ENCODE measurements around the gene CDH4. TPM values are rescaled to one million over a fixed set of nuclear protein-coding genes. Genes with fewer than 3 reads are reported as not detected.

The CDH4 gene
- total RNA-seq, 2 experiments from 2014 or later: 0.10 to 0.15 TPM

- H3K27me3 Mint-ChIP-seq (ENCODE audit: low read depth): peaks cover 2% of the 10 kb centered on the region
- intact Hi-C loops (cut with micrococcal nuclease): no loop called here
- no peak overlapping the region for H3K4me3 Mint-ChIP-seq
- no peaks in the 10 kb centered on the region for H3K36me3 Mint-ChIP-seq (ENCODE audit: low read depth)
- H3K27ac Mint-ChIP-seq: no peak overlapping the region
- CTCF ChIA-PET: no interaction called here
- H3K9me3 Mint-ChIP-seq: peaks cover 5% of the 10 kb centered on the region
- no peak for DNase-seq
- no peaks in the 10 kb centered on the region for H3K4me1 Mint-ChIP-seq (ENCODE audit: low read depth)
Observed at GRCh38 chr20:61786230-61786629, 534.2 kb downstream of the CDH4 start.

- no peaks in the 10 kb centered on the region for H3K4me1 Mint-ChIP-seq (ENCODE audit: low read depth)
- CTCF ChIA-PET: no interaction called here
- no peaks in the 10 kb centered on the region for H3K9me3 Mint-ChIP-seq
- no peak for DNase-seq
- no peak overlapping the region for H3K27ac Mint-ChIP-seq
- H3K27me3 Mint-ChIP-seq (ENCODE audit: low read depth): peaks cover 2% of the 10 kb centered on the region
- intact Hi-C loops (cut with micrococcal nuclease): no loop called here
- no peak overlapping the region for H3K4me3 Mint-ChIP-seq
- H3K36me3 Mint-ChIP-seq (ENCODE audit: low read depth): no peaks in the 10 kb centered on the region
Observed at GRCh38 chr20:61788343-61788742, 536.3 kb downstream of the CDH4 start.

GRCh38 chr20:61789329-61789728 is 537.3 kb downstream of the CDH4 start:
- Mint-ChIP-seq H3K27ac (no peak overlapping the region), H3K4me3 (no peak overlapping the region), H3K27me3 (ENCODE audit: low read depth) (peaks cover 2% of the 10 kb centered on the region), H3K9me3 (no peaks in the 10 kb centered on the region), H3K4me1 (ENCODE audit: low read depth) (no peaks in the 10 kb centered on the region), H3K36me3 (ENCODE audit: low read depth) (no peaks in the 10 kb centered on the region)
- DNase-seq: no peak
- CTCF ChIA-PET: no interaction called here
- intact Hi-C loops (cut with micrococcal nuclease): no loop called here

DNA sequence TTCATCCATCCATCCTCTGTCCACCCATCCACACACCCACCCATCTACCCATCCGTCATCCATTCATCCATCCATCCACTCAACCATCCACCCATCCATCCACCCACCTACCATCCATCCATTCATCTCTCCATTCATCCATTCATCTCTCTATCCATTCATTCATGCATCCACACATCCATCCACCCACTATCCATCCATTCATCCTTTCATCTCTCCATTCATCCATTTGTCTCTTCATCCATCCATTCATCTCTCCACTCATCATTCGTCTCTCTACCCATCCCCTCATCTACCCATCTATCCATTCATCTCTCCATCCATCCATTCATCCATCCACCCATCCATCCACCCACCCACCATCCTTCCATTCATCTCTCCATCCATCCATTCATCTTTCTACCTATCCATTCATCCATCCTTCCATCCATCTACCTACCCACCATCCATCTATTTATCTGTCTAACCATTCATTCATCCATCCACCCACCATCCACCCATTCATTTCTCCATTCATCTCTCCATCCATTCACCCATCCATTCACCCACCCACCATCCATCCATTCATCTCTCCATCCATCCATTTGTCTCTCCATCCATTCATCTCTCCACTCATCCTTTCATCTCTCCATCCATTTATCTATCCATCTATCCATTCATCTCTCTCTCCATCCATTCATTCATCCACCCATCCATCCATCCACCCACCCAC is 538.2 kb downstream of the CDH4 start:
- H3K27ac Mint-ChIP-seq: no peak overlapping the region
- peaks cover 2% of the 10 kb centered on the region for H3K27me3 Mint-ChIP-seq (ENCODE audit: low read depth)
- no peaks in the 10 kb centered on the region for H3K4me1 Mint-ChIP-seq (ENCODE audit: low read depth)
- H3K4me3 Mint-ChIP-seq: no peak overlapping the region
- DNase-seq: no peak
- H3K36me3 Mint-ChIP-seq (ENCODE audit: low read depth): no peaks in the 10 kb centered on the region
- no peaks in the 10 kb centered on the region for H3K9me3 Mint-ChIP-seq
- CTCF ChIA-PET: no interaction called here
- intact Hi-C loops (cut with micrococcal nuclease): no loop called here

- CTCF ChIA-PET: interaction anchor here (0.7 kb wide), 1 partner anchor 97 kb away, joined by 5 read pairs; no protein-coding TSS in a partner anchor
- intact Hi-C loops (cut with micrococcal nuclease): no loop called here
- Mint-ChIP-seq H3K9me3 (no peaks in the 10 kb centered on the region), H3K27ac (no peak overlapping the region), H3K27me3 (ENCODE audit: low read depth) (peaks cover 2% of the 10 kb centered on the region), H3K4me1 (ENCODE audit: low read depth) (no peaks in the 10 kb centered on the region), H3K4me3 (no peak overlapping the region), H3K36me3 (ENCODE audit: low read depth) (no peaks in the 10 kb centered on the region)
- no peak for DNase-seq
Observed at GRCh38 chr20:61791995-61792394, 539.9 kb downstream of the CDH4 start.

DNA sequence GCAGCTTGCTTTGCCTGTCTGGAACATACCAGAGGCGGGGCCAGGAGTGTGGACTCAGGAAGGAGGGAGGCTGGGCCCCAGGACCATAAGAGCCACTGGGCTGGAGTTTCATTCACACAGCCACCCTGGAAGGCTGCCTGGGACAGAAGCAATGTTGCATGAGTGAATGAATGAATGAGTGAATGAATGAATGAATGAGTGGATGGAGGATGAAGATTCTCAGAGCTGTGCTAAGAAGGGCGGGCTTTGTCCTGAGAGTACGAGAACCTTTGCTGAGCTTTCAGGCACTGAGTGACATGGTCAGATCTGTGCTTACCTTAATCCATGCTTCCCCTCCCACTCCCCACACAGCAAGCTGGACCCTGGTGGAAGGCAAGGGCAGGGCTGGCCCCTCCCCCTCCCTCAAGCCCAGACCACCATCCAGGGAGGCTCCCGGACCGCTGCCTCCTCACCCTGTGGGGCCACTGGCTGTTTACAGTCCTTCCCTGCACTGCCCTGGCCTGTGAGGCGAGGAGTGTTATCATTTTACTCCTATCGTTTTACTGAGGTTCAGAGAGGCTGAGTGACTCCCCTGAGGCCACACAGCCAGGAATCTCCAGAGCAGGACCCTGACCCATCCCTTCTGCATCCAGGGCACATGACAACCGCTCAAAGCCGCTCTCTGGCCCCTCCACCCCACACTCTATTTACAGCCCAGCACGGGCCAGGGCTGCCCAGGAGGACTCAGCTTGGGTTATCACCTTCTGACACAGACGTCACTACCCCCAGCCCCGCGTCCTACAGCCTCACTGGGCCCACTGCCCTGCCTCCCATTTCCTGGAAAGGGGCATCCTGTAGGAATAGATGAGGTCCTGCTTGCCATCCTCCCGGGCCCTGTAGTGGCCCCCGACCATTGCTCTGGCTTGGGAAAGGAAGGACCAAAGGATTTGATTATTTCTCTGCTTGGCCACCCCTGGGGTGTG is 543.9 kb downstream of the CDH4 start:
- intact Hi-C loops (cut with micrococcal nuclease): no loop called here
- Mint-ChIP-seq H3K4me1 (ENCODE audit: low read depth) (no peaks in the 10 kb centered on the region), H3K36me3 (ENCODE audit: low read depth) (no peaks in the 10 kb centered on the region), H3K9me3 (no peaks in the 10 kb centered on the region), H3K27ac (no peak overlapping the region), H3K4me3 (no peak overlapping the region), H3K27me3 (ENCODE audit: low read depth) (peaks cover 2% of the 10 kb centered on the region)
- CTCF ChIA-PET: no interaction called here
- DNase-seq: no peak

DNA sequence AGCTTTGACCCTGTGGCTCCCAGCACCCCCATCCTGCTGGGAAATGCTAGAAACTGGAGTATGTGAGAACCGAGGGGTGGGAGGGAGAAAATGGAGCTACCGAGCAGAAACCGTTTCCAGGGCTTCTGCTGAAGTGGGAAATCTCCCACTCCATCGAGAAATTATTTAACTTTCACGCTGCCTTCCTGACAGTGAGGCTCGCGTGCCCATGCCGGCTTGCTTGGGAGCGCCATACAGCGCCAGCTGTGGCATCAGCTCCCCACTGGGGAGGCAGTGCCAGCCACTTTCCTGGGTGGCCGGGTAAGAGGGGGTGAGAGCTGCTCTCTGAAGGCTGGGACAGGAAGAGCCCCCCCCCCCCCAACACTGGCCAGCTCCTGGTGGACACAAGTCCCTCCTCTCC is 544.7 kb downstream of the CDH4 start:
- DNase-seq: no peak
- intact Hi-C loops (cut with micrococcal nuclease): no loop called here
- Mint-ChIP-seq H3K36me3 (ENCODE audit: low read depth) (no peaks in the 10 kb centered on the region), H3K9me3 (no peaks in the 10 kb centered on the region), H3K27me3 (ENCODE audit: low read depth) (peaks cover 2% of the 10 kb centered on the region), H3K27ac (no peak overlapping the region), H3K4me3 (no peak overlapping the region), H3K4me1 (ENCODE audit: low read depth) (no peaks in the 10 kb centered on the region)
- CTCF ChIA-PET: no interaction called here

- H3K4me3 Mint-ChIP-seq: no peak overlapping the region
- intact Hi-C loops (cut with micrococcal nuclease): no loop called here
- peaks cover 2% of the 10 kb centered on the region for H3K27me3 Mint-ChIP-seq (ENCODE audit: low read depth)
- no peaks in the 10 kb centered on the region for H3K9me3 Mint-ChIP-seq
- no peak overlapping the region for H3K27ac Mint-ChIP-seq
- no peak for DNase-seq
- CTCF ChIA-PET: no interaction called here
- no peaks in the 10 kb centered on the region for H3K36me3 Mint-ChIP-seq (ENCODE audit: low read depth)
- no peaks in the 10 kb centered on the region for H3K4me1 Mint-ChIP-seq (ENCODE audit: low read depth)
Observed at GRCh38 chr20:61797200-61797599, 545.1 kb downstream of the CDH4 start.

GRCh38 chr20:61797971-61798411 is 545.9 kb downstream of the CDH4 start:
- Mint-ChIP-seq H3K27me3 (ENCODE audit: low read depth) (peaks cover 2% of the 10 kb centered on the region), H3K27ac (no peak overlapping the region), H3K9me3 (no peaks in the 10 kb centered on the region)

DNA sequence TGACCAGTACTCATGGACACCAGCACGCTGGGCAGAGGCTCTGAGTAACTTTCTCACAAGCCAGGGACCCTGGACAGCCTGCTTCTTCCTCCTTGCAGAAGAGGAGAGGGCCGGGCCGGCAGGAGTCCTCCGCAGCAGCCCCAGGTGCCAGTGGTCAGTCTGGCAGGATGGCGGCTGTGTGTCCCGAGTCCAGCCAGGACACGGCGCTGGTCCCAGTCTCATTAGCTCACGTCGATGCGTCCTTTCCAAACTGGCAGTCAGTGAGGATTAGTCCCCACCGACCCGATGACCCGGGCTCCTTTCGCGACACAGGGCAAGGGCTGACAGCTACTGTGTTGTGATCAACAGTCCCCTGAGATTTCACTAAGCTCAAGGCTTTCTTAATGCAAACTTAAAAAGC is 546.6 kb downstream of the CDH4 start:
- Mint-ChIP-seq H3K4me3 (no peak overlapping the region), H3K9me3 (no peaks in the 10 kb centered on the region), H3K27me3 (ENCODE audit: low read depth) (peaks cover 4% of the 10 kb centered on the region), H3K36me3 (ENCODE audit: low read depth) (no peaks in the 10 kb centered on the region), H3K4me1 (ENCODE audit: low read depth) (peaks cover 4% of the 10 kb centered on the region), H3K27ac (no peak overlapping the region)
- CTCF ChIA-PET: no interaction called here
- no peak for DNase-seq
- intact Hi-C loops (cut with micrococcal nuclease): no loop called here

More at GRCh38 chr20:61797971-61798411, 545.9 kb downstream of the CDH4 start:
- no peak overlapping the region for H3K4me3 Mint-ChIP-seq
- intact Hi-C loops (cut with micrococcal nuclease): no loop called here
- CTCF ChIA-PET: no interaction called here
- H3K4me1 Mint-ChIP-seq (ENCODE audit: low read depth): no peaks in the 10 kb centered on the region
- no peaks in the 10 kb centered on the region for H3K36me3 Mint-ChIP-seq (ENCODE audit: low read depth)
- no peak for DNase-seq

DNA sequence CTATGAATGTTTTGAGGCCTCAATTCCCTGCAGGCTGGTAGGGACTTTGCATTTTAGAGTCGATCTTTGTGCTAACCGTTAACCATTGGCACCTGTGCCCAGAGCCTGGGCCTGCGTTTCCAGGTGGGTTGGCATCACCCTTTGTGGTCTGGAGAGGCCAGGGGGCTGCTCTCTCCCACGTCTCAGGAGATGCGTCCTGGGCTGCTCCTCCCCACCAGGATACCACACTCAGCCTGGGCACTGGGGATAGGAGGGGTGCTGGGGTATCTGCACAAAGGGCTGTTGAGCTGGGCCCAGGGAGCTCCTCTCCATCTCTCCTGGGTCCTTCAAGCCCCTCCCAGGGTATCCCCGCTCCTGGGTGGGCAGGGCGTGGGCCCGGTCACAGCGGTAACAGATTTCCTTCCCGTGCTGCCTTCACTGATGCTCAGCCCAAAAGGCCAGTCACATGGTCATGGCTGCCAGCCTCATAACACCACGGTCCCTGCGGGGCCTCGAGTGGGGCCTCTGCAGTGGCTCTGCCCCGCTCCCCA is 547.4 kb downstream of the CDH4 start:
- Mint-ChIP-seq H3K36me3 (ENCODE audit: low read depth) (no peaks in the 10 kb centered on the region), H3K27me3 (ENCODE audit: low read depth) (peaks cover 5% of the 10 kb centered on the region), H3K9me3 (no peaks in the 10 kb centered on the region), H3K4me3 (no peak overlapping the region), H3K4me1 (ENCODE audit: low read depth) (peaks cover 5% of the 10 kb centered on the region), H3K27ac (no peak overlapping the region)
- CTCF ChIA-PET: no interaction called here
- intact Hi-C loops (cut with micrococcal nuclease): no loop called here
- no peak for DNase-seq

GRCh38 chr20:61799928-61800327 is 547.9 kb downstream of the CDH4 start:
- CTCF ChIA-PET: no interaction called here
- Mint-ChIP-seq H3K4me3 (no peak overlapping the region), H3K9me3 (no peaks in the 10 kb centered on the region), H3K27ac (no peak overlapping the region), H3K27me3 (ENCODE audit: low read depth) (peaks cover 5% of the 10 kb centered on the region), H3K4me1 (ENCODE audit: low read depth) (peaks cover 6% of the 10 kb centered on the region), H3K36me3 (ENCODE audit: low read depth) (no peaks in the 10 kb centered on the region)
- no peak for DNase-seq
- intact Hi-C loops (cut with micrococcal nuclease): no loop called here
